Activated CD4-positive, alpha-beta T cell treated with anti-CD3 and anti-CD28 coated beads for 24 hours (primary cell): ENCODE results near the gene NMRK1.
A peak's percentile ranks its signal among the peaks of the same experiment; 100 is the strongest.

Experiments used
- DNase-seq, 2 donors: peaks; one replicate each; pipeline ENCODE4 v3.0.0-alpha.2; 2020; ENCODE audit warnings: low read depth in 2 of 2

The NMRK1 gene

DNA sequence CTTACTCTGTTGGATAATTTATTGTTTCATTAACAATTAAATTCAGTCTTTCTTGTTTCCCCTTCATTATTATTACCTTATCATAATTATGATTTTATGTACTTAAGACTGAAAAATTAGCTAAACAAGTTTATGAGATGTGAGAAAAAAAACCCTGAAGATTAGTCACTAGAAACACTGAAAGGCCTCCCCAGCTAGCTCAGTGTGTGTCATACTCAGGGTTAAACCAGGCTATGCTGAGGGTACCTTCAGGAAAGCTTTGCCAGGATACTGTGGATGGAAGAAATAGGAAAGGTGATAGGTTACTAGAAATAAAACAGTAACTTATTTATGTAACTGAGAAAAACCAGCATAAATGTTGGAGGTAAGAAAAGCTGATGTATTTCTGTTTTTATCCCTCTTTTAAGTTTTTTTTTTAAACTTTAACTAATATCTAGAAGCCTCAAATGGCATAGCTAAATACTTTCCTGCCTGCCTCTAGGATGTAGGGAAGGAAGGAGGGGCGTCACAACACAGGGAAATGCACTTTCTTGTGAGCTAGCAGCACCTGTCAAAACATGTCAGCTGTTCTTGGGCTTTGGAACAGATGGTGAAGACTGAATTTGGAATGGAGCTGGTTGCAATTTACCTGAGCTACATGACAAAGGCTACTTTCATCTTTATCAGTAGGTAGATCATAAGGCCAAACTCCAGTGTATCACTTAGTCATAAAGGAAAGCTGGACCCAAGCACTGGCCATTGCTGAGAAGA is 24.2 kb downstream of the NMRK1 start:
- DNase-seq = no peak

DNA sequence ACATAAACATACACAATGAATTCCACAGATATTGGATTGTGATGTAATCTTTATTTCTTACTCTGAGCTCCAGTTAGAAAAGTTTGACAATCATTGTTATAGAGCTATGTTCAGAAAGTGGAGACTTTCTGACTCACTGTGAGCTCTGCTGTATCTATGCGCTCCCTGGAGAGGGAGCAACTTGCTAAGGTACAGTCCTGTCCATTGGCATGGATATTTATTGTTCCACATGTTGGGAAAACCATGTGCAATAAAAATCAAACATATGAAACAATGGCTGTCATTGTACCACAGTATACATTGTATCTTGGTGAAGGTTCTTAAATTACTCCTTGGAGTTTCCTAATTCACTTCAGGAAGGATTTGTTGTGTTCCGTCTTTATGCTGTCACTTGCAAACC is 26.8 kb downstream of the NMRK1 start:
- no peak for DNase-seq

DNA sequence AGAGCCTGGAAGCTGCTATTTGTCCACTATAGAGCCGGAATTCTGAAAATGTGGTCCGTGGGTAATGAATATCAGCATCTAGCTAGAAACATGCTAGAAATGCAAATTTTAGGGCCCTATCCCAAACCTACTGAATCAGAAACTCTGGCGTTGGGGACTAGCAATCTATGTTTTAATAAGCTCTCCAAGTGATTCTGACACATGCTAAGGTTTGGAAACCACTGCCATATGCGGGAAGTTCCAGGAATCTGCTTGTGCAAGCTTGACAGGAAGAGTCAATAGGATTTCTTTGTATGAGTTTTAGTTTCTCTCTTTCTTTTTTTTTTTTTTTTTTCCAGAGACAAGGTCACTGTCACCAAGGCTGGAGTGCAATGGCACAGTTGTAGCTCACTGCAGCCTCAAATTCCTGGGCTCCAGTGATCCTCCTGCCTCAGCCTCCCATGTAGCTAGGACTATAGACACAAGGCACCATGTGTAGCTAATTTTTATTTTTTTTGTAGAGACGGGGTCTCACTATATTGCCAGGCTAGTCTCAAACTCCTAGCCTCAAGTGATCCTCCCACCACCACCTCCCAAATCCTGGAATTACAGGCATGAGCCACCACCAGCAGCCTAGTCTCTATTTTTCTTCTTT is 33.5 kb downstream of the NMRK1 start:
- DNase-seq = no peak

DNA sequence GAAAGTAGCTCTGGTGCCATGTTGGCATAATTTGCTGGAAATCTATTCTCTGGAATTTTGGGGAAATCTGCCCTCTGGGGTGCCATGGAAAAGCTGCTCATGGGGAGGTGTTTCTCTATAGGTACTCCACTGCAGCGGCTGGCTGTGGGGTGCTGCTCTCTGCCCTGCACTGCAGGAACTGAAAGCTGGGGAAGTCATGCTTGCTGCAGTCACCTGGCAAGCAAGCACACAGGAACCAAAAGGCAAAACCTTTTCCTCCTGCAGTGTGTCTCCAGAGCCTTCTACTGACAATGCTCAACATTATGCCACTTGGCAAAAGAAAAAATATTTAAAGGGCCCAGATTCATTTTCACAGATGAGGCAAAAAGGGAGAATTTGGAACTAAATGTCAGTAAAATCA is 34.1 kb downstream of the NMRK1 start:
- DNase-seq = no peak

DNA sequence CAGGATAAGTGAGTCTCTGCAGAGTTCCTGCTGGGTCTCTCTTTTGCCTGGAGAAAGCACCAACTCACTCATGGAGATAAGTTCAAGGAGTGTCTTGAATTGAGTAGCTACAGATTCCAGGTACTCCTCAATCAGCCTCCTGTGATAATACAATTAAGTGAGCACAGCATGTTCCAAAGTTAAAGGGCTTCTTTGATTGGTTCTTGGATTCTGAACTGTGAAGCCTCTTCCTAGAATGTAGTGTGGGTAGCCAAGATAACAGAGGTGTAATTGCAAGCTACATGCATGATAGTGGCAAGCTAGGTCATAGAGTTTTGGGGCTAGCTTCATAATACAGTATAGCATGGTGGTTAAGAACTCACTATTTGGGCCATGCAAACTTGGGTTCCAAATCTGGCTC is 36.7 kb downstream of the NMRK1 start:
- DNase-seq = no peak

DNA sequence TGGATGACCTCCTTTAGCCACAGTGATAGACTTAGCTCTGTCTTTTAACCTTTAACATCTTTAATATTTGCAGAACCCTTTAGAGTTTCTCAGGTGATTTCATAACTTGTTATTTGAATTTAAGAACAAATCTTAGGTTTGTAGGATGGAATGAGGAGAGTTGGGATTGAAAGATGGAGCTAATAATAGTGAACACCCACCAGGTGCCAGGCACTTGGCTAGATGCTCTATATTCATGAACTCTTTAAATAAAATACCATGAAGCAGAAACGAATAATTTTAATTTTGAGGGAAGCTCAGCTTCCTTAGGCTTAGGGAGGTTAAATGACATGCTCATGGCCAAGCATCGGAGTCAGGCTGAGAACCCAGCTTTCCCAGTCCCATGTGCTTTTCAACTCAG is 40.4 kb downstream of the NMRK1 start:
- DNase-seq = no peak

DNA sequence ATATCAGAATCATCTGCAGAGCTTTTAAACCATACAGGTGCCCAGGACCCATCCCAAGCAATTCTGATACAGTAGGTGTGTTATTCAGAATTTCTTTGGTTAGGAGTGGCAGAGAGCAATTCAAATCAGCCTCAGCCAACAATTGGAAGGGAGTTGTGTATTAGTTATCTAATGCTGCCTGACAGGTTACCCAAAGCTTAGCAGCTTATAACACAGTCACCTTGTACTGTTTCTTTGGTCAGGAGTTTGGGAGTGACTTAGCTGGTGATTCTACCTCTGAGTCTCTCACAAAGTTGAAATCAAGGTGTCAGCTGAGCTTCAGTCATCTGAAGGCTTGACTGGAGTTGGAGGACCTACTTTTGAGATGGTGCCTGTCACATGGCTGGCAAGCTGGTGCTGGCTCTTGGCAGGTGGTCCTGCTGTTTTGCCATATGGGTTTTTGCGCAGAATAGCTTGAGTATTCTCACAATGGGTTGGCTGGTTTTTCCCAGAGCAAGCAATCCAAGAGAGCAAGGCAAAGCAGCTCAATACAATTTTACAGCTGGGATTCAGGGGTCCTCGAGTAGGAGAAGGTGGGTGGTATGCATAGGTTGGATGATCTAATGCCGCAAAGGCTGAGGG is 41.1 kb downstream of the NMRK1 start:
- no peak for DNase-seq

DNA sequence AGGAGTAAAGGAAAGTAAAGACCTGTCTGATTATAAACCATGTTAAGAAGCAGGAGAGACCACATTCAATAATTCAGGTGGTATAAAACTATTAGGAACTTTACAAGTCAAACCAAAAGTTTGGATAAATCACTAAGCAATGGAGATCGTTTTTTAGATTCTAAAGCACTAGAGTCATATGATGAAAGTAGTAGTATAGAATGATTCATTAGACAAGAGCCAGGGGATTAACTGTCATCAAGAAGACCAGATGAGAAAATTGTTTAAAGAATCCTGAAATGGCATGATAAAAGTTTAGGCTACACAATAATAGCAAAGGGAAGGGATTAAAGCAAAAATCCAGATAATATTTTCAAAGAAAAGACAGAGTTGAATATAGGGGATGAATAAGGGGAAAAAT is 46.9 kb downstream of the NMRK1 start:
- DNase-seq = no peak

DNA sequence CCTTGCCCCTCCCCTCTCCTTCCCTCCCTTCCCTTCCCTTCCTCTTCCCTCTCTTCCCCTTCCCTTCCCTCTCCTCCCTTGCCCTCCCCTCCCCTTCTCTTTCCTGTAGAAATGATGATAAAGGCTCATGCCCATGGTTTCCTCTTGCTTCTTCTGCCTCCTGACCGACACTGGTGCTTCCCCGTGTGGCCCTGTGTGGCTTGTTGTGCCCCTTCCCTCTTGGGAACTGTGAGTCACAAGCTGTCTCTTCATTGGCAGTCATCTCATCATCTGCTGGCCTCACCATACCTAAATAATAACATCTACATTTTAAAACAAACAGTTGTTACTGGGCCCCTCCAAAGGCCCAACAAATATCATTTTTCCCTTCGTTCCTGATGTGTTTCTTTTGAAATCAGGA is 48.2 kb downstream of the NMRK1 start:
- no peak for DNase-seq

DNA sequence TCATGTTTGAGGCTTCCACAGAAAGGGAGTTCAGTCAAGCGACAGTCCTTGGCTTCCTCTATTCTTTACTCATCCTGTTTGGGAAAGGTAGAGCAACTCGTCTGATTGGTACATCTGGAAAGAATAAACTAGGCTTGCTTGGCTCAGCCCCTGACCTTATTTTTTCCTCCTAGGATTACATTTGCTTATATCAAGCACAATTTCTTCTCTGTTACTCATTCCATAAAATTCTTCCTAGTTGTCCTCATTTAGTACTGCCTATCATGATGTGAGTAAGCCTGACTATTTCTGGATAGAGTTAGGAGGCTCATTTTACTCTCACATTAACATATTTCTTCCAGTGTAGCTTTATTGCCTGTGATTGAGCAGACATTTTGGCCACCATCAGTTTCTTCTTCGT is 48.9 kb downstream of the NMRK1 start:
- DNase-seq = no peak

DNA sequence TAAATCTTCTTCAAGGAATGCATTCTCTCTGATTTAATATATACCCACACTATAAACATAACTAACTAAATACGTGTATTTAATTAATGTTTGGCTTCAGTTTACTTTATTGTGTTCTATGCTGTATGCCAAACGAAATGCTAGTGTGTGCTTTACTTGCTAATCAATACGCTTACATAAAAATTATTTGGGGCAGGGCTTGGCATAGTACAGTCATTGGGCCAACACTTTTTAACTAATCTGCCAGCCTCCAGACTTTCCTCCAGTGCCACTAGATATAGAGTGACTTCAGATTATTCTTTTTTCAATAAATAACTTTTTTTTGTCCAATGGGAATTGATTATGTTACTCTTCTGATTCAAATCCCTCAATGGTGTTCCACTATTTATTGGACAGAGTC is 51.2 kb downstream of the NMRK1 start:
- DNase-seq = no peak

DNA sequence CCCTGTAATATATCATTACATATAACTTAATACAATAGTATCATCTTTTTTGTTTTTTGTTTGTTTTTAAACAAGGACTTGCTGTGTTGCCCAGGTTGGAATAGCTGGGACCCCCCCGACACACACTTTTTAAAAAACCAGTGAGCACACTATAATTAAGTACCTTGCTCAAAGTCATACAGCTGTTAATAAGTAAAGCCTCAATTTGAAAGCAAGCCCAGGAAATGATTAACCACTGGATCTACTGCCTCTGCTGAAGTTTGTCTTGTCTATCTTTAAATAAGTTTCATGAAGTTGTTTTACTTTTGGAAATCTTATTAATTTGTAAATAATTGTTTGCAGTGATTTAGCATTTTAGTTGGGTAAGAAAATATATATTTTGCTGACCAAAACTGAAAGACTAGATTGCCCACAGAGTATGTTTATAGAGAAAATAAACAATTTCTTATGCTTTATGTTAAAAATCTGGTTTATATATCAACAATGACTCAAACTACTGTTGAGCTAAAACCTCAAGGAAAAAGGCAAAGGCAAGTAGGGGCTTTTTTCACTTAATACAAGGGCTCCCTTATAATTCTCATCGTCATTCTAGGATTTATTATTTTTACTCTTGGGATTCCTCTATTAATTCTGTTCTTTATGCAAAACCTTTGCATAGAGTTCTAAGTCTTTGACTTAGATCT is 54.0 kb downstream of the NMRK1 start:
- DNase-seq = no peak

DNA sequence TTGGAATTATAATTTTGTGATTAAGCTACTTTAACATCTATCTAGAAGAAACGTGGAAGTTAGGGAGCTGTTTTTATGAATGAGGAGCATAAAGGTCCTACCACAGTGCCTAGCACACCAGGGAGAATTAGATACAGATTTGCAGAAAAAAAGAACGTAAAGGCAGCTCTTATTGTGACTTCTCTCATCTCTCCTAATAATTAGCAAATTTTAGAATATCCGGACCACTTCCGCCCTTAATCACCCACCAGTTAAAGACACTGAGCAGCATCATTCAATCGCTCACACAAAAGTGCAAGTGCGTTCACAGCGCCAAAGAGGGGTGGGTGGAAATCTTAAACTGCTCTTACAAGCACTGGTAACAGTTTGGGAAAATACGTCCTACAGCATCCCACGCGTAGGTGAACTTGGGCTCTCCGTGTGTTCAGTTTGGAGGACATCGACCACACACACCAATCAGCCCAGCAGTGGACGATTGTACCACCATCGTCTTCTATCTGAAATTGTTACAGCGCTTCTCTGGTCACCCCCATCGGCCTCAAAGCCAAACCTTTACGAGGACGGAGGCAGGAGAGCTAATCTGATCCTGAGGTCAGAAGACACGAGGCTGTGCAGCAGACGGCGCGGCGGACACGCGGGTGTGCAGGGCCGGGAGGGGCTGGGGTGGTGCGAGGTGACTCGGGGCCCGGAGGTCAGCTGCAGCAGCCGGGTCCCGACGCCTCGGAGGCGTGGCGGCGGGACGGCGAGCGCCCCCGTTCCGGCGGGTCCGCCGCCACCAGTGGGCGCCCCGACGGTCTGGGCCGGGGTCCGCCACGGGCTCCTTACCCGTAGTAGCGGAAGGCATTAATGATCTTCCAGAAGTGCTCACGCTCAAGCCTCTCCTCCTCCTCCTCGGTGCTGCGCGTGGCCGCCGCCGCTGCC is 60.5 kb downstream of the NMRK1 start:
- DNase-seq = peak; percentile 22 to 28

DNA sequence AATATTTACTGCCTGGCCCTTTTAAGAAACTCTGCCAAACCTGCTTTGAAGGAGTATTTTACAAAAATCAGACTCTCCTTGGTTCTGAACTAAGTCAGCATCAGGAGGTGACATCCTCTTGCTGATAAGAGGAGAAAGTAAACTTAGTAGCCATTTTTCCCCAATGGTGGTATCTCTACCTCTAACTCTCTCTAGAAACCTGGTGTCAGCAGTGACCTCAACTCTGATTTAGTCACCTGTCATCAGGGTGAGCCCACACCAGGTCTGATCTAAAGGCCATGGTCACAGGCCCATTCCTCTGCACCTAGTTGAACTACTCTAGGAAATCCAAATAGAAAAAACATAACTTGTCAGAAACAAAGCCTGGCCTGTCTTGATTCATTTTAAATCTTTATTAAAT is 64.1 kb downstream of the NMRK1 start:
- no peak for DNase-seq

DNA sequence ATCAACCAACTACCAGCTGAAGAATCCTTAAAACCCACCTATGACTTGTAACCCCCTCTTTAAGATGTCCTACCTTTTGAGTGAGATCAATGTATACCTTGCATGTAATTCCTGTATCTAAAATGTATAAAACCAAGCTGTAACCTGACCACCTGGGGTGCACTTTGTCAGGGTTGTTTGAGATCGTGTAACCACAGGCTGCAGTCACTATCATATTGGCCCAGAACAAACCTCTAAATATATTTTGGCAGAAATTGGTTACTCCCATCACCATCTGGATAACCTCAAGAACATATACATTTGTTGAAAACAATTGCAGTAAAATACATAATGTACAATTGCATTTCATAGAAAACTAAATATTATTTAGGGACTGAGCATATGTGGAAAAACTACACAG is 68.3 kb downstream of the NMRK1 start:
- no peak for DNase-seq

DNA sequence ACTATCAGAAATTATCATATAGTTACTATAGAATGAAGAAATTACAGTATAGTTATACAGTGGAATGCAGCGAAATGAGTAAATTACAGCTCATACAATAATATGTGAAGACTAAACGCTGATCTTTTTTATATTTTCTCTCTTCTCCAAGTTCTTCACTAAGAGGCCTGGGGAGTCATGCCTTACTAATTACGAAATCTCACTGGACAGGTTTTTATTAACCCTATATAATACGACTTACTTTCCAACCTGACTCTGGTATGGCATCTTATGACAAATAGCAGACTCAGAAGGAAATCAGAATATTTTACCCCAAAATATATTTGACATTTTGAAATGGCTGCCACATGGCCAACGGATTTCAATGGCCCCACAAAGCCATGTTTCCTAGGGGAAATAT is 68.9 kb downstream of the NMRK1 start:
- no peak for DNase-seq

DNA sequence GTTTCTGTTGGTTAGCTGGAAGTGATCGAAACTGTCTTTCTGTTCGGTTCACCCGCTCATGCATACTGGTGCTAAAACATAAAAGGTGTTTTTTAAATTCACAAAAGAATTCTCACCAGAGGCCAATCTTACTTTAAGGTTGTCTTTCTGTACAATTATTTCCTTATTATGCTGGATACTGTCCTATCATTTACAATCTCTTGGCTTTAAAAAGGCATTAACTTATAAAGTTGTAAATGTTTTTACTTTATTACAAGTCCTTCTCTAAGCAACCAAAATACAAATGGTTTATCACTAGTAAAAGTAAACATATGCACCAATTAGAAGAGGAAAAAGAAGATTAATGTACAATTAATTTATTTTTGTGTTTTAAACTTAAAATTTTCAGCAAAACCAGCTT is 70.6 kb downstream of the NMRK1 start:
- DNase-seq = no peak

DNA sequence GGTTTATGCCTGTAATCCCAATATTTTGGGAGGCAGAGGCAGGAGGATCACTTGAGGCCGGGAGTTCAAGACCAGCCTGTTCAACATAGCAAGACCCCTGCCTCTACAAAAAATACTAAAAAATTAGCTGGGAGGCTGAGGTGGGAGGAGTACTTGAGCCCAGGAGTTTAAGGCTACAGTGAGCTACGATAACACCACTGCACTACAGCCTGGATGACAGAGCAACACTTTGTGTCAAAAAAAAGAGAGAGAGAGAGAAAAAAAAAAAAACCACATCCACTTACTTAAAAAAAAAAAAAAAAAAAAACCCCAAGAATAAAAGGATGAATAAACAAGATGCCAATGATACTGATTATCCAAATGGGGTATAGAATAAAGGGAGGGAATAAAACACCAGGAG is 74.2 kb downstream of the NMRK1 start:
- no peak for DNase-seq
